ENCODE data around the gene OLFM1.

- TF ChIP-seq CTCF (IDR thresholded peaks at IDR 0.05) (no peak), POLR2A (IDR thresholded peaks at IDR 0.05) (no peak)
Observed at GRCh38 chr9:135146766-135147473, 59.5 kb downstream of the OLFM1 start.

All from breast epithelium (tissue), 3 donors.